GM18498 (cell line): Measurements from ENCODE around the gene PRAMEF27.
"Not testable (repeated sequence)": the region's sequence is repeated elsewhere in the genome, so short reads cannot be mapped to it uniquely, and the experiment has no call there.

Experiments used
- ATAC-seq: cut with Tn5 transposase; IDR thresholded peaks from one replicate; pipeline ENCODE4 v1.9.1; 2021; ENCODE audit warnings: mild to moderate bottlenecking, moderate library complexity; ENCODE audit not compliant: unreplicated experiment

Gene PRAMEF27

DNA sequence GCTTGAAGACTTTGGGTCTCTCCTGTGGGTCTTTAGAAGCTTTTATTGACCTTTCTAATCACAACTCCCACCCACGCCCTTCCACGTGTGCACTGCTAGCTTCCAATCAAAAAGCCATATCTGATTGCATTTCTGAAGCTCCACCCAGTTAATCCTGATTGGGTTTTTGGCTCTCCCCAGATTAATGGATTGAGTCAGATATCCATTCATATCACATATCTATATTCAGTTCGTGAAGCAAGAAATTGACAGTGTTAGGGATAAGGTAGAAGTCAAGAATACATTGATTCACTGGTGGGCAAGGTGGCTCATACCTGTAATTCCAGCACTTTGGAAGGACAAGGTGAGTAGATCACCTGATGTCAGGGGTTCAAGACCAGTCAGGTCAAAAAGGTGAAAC is at the start of gene PRAMEF27:
TSS of gene PRAMEF27 (minus strand) at position 101 of the 400 bp plus-strand sequence. CDS start 2,916 bp downstream, outside the sequence.
- not testable (repeated sequence) for ATAC-seq

DNA sequence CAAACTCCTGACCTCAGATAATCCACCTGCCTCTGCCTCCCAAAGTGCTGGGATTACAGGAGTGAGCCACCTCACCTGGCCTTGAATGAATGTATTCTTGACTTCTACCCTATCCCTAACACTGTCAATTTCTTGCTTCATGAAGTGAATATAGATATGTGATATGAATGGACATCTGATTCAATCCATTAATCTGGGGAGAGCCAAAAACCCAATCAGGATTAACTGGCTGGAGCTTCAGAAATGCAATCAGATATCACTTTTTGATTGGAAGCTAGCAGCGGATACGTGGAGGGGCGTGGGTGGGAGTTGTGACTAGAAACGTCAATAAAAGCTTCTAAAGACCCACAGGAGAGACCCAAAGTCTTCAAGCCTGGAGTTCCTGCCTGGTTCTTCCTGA is 14.1 kb upstream of the PRAMEF27 start, which contains the start of gene PRAMEF25:
TSS of gene PRAMEF25 (plus strand) at position 301 of the 400 bp plus-strand sequence. CDS start 2,920 bp downstream, outside the sequence.
- ATAC-seq, result not testable (repeated sequence)

DNA sequence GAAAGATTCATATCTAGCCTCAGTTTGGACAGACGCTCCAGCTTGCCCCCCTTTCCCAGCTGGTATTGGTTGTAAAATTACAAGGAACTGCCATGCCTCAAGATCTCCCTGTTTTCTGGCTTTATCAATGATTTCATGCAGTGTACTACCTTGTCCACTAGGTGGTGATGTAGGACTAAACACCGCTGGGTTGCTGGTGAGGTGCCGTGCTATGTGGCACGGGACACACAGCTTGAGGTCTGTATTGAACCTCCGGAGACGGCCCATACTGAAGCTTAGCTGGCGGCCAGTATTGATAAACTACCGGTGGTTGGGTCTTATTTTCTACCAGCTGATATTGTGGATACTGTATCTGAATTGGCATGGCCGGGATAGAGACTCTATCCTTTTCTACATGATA is 36.5 kb downstream of the PRAMEF27 start:
- not testable (repeated sequence) for ATAC-seq

DNA sequence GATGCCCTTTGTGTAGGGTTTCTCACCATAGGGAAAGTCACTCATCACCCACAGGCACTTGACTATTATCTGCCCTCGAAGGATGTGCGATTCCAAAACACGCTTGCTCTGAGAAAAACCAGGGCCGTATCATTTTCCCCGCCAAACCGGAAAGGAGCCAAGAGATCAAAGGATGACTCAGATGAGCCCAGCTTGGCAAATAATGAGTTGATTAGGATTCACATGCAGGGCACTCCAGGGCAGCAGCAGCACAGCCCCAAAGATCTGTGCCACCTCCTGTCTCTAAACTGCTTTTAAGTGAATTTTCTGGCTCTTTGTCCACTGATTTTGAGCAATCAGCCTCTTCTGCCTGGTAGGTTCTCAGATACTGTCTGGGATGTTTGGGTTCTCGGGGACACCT is 44.4 kb downstream of the PRAMEF27 start:
- not testable (repeated sequence) for ATAC-seq

DNA sequence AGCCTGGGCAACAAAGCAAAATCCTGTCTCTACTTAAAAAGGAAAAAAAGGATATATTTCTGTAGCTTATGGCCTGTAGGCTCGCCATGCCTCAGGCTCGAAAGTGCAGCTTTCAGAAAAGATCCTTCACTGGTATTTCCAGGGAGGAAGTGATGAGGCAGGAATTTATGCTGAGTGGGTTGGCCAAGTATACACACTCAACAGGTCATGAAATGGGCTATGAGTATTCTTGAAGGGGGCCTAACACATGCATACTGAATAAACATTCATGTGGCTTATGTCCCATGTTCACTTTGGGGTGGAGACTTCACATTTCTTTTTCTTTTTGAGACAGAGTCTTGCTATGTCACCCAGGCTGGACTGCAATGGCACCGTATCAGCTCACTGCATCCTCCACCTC is 47.0 kb downstream of the PRAMEF27 start:
- ATAC-seq, result not testable (repeated sequence)

DNA sequence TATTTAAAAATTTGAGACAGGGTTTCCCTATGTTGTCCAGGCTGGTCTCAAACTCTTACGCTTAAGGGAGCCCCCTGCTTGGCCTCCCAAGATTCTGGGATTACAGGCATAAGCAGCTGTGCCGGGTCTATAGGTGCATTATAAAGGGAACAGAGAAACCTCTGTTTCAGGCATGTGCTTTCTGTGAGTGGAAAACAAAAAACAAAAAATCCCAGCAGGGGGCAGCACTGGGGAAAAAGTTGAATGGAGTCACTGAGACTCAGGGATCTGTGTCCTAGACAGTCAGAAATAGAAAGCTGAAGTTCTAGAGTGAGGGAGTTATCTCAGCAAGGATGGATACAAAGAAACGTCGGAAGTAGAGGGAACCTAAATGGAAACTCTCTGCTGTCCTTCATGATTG is 50.6 kb downstream of the PRAMEF27 start:
- ATAC-seq, result not testable (repeated sequence)
